Glutamatergic neuron (in vitro differentiated cells): ENCODE results near the gene CTSZ. TPM values are rescaled to one million over a fixed set of nuclear protein-coding genes. Genes with fewer than 3 reads are reported as not detected.

Experiments
- DNase-seq: peaks from one replicate; pipeline ENCODE4 v3.0.0; 2022
- H3K27ac Mint-ChIP-seq: one replicate; pipeline ENCODE4 v1.8.0; 2020; ENCODE audit warnings: mild to moderate bottlenecking, mixed read lengths, inconsistent platforms; ENCODE audit not compliant: unreplicated experiment
- H3K27me3 Mint-ChIP-seq: one replicate; pipeline ENCODE4 v1.8.0; 2020; ENCODE audit warnings: mild to moderate bottlenecking, moderate library complexity, mixed read lengths, inconsistent platforms; ENCODE audit not compliant: unreplicated experiment
- H3K36me3 Mint-ChIP-seq: one replicate; pipeline ENCODE4 v1.8.0; 2020; ENCODE audit warnings: mild to moderate bottlenecking, mixed read lengths, inconsistent platforms; ENCODE audit not compliant: unreplicated experiment
- H3K4me1 Mint-ChIP-seq: one replicate; pipeline ENCODE4 v1.8.0; 2020; ENCODE audit warnings: mild to moderate bottlenecking, low read depth, mixed read lengths, inconsistent platforms; ENCODE audit not compliant: unreplicated experiment
- H3K4me3 Mint-ChIP-seq: one replicate; pipeline ENCODE4 v1.8.0; 2020; ENCODE audit warnings: mild to moderate bottlenecking, mixed read lengths, inconsistent platforms; ENCODE audit not compliant: unreplicated experiment
- H3K9me3 Mint-ChIP-seq: one replicate; pipeline ENCODE4 v1.8.0; 2020; ENCODE audit warnings: mild to moderate bottlenecking, moderate library complexity, mixed read lengths, inconsistent platforms; ENCODE audit not compliant: unreplicated experiment
- total RNA-seq: library from RNA; stranded (reverse); fragmentation: NEBNext Ultra II Directional; extraction: Animal tissue kit (Norgen Biotek cat#: 25700); gene quantifications from one replicate; pipeline ENCODE4 v1.2.1, GENCODE V29; 2021; ENCODE audit not compliant: unreplicated experiment
- TF ChIP-seq, protein P1 (sequence below): fragments of 200-600 bp; sonication (generic); IDR thresholded peaks from one replicate; pipeline ENCODE4 v1.5.0; 2021; ENCODE audit not compliant: partially characterized antibody, unreplicated experiment

Gene CTSZ
- total RNA-seq, 1 donor from 2014 or later, result 13.1 TPM

DNA sequence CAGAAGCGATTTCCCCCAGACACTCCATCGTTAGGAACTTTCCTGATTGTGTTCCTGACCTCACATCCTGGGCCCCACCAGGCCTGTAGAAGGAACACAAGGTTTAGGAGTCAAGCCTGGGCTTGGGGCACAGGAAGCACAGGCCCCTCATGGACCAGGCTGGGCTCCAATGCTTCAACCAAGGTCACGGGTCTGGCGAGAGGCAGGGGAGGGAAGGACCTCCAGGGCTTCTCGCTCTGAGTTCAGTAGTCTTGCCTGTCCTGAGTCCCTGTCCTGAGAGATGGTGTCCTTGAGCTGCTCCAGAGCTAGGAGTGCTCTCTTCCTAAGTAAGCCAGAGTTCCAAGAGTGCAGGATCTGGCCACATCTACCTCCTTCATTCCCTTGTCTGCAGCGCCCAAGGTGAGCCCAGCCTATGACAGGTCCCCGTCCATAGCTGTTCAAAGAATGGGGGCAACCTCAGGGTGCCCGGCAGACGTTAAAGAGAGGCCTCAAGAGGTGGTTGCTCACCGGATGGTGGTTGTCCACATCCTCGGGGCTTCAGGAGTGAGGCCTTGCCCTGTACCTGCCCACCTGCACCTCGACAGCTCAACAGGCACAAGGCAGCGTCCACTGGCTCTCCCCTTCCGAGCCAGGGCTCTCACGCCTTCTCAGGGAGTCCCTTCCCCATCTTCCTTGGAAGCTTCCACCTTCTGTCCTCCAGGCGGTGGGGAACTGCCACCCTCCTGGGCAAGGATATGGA, 10.6 kb upstream of the CTSZ start:
- peaks cover 8% of the 10 kb centered on the region for H3K4me1 Mint-ChIP-seq
- TF ChIP-seq, protein P1, sequence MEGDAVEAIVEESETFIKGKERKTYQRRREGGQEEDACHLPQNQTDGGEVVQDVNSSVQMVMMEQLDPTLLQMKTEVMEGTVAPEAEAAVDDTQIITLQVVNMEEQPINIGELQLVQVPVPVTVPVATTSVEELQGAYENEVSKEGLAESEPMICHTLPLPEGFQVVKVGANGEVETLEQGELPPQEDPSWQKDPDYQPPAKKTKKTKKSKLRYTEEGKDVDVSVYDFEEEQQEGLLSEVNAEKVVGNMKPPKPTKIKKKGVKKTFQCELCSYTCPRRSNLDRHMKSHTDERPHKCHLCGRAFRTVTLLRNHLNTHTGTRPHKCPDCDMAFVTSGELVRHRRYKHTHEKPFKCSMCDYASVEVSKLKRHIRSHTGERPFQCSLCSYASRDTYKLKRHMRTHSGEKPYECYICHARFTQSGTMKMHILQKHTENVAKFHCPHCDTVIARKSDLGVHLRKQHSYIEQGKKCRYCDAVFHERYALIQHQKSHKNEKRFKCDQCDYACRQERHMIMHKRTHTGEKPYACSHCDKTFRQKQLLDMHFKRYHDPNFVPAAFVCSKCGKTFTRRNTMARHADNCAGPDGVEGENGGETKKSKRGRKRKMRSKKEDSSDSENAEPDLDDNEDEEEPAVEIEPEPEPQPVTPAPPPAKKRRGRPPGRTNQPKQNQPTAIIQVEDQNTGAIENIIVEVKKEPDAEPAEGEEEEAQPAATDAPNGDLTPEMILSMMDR, result no peak
- no peak overlapping the region for H3K4me3 Mint-ChIP-seq
- H3K9me3 Mint-ChIP-seq, result no peaks in the 10 kb centered on the region
- no peak overlapping the region for H3K27ac Mint-ChIP-seq
- peak; percentile 4 for DNase-seq
- no peaks in the 10 kb centered on the region for H3K36me3 Mint-ChIP-seq
- H3K27me3 Mint-ChIP-seq, result peaks cover 2% of the 10 kb centered on the region

DNA sequence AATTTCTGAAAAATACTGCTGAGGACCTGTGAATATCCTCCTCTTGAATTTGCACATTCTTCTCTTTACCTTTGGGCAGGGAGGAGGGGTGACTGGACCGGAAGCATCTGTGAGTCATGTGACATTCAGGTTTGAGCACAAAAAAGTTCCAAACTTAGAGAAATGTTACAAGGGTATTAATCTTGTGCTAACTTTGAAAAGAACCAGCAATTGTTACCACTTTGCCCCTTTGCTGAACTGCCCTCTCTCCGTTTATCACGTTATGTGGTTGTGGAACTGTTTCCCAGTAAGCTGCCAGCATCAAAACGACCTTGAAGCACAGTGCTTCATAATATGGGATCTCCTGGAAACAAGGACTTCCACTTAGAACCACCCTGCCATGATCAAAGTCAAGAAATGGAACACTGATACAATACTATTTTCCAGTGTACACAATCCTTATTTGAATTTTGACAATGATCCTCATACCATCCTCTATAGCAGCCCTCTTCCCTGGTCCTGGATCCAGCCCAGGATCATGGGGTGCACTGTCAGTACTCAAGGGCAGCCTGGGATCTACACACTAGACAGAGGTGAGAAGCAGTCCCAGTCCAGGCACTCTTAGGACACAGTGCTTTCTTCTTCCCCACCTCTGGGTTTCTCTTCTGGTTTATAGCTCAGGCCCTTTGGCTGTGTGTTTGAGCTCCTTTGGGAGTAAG, 9.9 kb upstream of the CTSZ start:
- TF ChIP-seq, protein P1, result no peak
- Mint-ChIP-seq H3K27me3 (peaks cover 2% of the 10 kb centered on the region), H3K4me1 (peaks cover 8% of the 10 kb centered on the region), H3K4me3 (no peak overlapping the region), H3K9me3 (no peaks in the 10 kb centered on the region), H3K27ac (no peak overlapping the region), H3K36me3 (no peaks in the 10 kb centered on the region)
- peak; percentile 5 for DNase-seq

DNA sequence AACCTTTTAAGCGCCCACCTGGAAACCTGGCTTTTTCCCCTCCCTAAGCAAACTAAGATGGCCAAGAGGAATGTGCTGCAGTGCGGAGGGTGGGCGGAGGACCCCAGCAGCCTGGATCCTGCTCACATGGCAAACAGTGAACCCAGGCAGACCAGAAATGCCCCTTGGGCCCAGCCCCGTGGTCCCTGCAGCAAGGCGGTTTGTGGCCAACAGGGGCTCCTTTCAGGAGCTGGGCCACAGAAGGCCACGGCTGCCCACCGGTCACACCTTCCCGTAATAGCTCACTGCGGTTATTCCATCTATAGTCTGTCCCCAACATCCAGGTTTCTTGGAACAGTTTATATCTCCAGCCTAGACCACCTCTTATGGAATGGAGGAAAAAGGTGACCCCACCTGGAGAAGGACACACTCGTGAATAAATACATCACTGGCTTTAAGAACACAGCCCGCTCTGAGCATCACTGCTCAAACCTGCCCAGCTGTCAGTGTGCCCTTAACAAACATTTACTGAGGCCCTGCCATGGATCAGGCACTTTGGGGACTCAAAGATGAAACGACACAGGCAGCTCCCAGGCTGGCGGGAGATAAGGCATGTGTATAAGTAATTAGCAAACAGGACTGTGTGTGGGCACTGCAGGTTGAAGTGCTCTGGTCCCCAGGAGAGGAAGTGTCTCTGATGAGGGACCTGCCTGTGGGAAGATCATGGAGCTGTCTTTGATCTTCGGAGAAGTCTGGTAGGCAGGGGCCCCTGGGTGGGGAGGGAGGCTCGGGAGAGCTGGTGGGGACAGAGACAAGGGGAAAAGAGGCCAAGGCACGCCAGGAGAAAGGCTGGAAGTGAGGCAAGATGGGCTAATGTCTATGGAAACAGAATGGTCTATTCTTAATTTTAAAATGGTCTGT, 9.0 kb upstream of the CTSZ start:
- no peak overlapping the region for H3K4me3 Mint-ChIP-seq
- TF ChIP-seq, protein P1, result no peak
- H3K9me3 Mint-ChIP-seq, result no peaks in the 10 kb centered on the region
- no peak overlapping the region for H3K27ac Mint-ChIP-seq
- H3K4me1 Mint-ChIP-seq, result peaks cover 8% of the 10 kb centered on the region
- peaks cover 4% of the 10 kb centered on the region for H3K27me3 Mint-ChIP-seq
- peak; percentile 14 for DNase-seq
- no peaks in the 10 kb centered on the region for H3K36me3 Mint-ChIP-seq

DNA sequence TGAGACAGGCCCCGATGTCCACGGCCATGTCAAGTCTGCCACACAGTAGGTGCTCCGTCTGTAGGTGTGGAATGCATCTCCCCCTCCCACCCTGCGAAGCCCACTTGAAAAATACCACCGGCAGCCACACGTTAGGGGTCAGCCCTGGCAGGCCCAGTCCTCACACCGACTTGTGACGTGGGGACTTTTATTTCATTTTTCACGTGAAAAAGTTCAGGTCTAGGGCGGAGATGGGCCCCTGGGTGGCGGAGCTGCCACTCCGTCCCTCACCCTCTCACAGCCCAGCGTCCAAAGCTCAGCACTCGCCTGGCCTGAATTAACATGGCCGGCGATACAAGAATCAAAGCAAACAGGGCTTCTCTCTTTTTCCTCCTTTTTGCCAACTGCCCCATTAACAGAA, 8.4 kb upstream of the CTSZ start:
- Mint-ChIP-seq H3K4me1 (peaks cover 8% of the 10 kb centered on the region), H3K36me3 (no peaks in the 10 kb centered on the region), H3K27ac (no peak overlapping the region), H3K27me3 (peaks cover 4% of the 10 kb centered on the region), H3K4me3 (no peak overlapping the region), H3K9me3 (no peaks in the 10 kb centered on the region)
- TF ChIP-seq, protein P1, result no peak
- peak; percentile 7 for DNase-seq
